ENCODE results near the gene TNNT2.

TNNT2 gene

GRCh38 chr1:201310251-201310985, 67.1 kb downstream of the TNNT2 start:
- no peak for DNase-seq

GRCh38 chr1:201309416-201309815, 68.1 kb downstream of the TNNT2 start:
- DNase-seq = no peak
